GM19193 (cell line): ENCODE results near the gene TMEM187.

ENCODE experiments used
- POLR2A ChIP-seq: IDR thresholded peaks from 4 replicates; pipeline ENCODE4 v1.6.1; 2011; ENCODE audit not compliant: insufficient read depth, insufficient read length; ENCODE audit errors: extremely low read depth

The TMEM187 gene

GRCh38 chrX:153972368-153973126 lies at the start of gene TMEM187:
Gene TMEM187, plus strand, starts transcription at chrX:153972754. Its CDS starts 9,309 bp downstream, at chrX:153982063.
- TF ChIP-seq POLR2A, result peak; percentile 66

GRCh38 chrX:153922932-153923857 lies 49.4 kb upstream of the TMEM187 start:
- TF ChIP-seq POLR2A, result no peak

DNA sequence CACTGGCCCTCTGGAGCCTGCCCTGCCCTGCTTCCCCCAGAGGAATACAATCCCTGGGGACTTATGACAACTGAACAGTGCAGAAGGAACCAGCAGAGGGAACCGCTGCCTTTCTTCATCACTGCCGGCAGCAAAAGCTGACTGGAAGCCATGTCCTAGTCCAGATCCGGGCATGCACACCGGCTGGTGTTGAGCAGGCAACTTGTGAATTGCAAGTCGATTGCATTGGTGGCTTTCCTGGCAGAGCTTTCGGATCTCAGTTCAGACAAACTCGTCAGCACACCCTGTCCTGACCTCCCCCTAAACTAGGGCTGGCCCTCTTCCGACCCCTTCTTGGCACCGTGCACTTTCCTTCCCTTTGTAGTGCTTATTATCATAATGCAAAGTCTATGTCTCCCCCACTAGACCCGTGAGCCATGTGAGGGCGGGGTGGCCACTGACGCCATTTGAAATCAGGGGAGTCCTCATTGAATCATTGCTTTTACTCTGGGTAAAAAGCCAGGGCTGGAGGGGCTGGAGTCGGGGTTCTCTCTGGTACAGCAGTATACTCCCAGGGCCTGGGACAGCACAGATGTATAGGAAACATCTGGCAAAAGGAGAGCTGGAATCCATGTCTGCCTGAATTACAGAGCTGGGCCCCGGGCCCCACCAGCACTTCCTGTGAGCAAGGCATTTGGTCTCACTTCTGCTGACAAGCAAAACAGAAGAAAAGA lies 48.2 kb upstream of the TMEM187 start:
- no peak for TF ChIP-seq POLR2A

- TF ChIP-seq POLR2A, result peak; percentile 95
Observed at GRCh38 chrX:153925387-153925738, 47.2 kb upstream of the TMEM187 start.

DNA sequence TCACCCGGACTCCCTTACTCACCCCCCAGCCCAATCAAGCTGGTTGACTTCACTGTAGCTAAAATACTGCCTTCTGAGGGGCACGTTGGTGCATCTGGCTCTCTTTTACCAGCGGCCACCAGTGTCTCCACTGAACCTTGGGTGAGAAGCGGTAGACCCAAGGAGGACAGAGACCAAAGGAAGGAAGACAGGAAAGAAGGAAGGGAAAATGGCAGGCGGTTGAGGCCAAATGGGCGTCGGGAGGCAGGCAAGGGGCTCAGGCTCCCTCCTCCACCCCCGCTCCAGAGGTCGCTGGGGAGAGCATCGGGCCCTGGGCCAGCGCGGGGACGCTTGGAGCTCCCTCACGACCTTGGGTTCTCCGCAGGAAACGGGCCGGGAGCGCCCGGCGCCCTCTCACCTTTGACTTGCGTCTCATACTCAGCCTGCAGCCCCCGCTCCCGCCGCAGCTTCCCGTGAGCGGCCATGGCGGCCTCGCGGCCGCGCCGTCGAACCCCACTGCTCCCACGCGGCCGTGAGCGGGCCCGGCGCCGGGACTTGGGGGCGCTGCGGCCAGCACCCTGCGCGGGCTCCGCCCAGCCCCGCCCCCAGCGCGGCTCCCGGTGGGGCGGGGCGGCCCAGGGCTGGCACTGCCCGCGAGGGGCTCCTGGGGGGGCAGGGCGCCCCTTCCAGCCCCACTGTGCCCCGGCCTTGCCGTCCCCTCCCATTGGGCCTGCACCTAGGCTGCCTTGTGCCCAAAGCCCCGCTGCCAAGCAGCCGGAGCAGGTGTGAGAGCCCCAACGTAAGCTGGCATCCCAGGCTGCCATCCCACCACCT lies 46.6 kb upstream of the TMEM187 start, which contains the start of gene ARHGAP4:
TSS of gene ARHGAP4 (minus strand) at position 526 of the 813 bp plus-strand sequence. CDS start at position 464, 62 bp downstream.
- TF ChIP-seq POLR2A, result peak; percentile 27

GRCh38 chrX:153926552-153926857 lies 46.0 kb upstream of the TMEM187 start:
- TF ChIP-seq POLR2A, result peak; percentile 65

DNA sequence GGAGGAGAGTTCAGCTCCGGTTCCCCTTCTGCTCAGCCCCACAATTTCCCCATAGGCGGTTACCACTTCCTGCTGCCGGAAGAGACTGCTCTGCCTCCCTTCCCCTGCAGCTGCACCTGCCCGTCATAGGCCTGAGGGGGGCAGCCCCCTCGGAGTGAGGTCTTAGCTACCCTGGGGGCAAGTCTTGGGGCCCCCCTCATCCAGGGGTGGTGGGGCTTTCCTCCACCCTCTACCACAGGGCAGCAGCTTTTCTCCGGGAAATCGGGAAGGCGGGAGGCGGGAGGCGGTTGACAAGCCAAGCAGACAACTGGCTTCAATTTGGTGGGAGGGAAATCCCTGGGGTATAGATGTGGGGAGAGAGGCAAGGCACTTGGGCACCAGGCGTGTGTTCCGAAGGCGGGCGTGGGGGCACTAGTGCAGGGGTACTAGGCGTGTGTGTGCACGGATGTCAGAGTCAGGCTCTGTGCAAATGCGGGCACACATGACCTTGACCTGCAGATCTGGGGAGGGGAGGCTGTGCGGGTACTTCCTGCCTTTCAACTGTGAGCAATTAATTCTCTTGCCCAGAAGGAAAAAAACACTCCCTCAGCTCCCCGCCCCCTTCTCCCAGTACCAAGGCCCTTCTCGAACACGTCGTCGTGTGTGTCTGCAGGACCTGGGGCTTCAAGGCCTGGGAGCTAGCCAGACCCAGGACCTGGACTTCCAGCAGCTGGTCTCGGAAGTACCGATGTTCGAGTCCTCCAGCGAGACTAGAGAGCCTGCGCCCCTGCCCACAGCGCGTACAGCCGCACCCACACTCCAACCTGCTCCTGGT lies 45.5 kb upstream of the TMEM187 start:
- peak; percentile 16 for TF ChIP-seq POLR2A

DNA sequence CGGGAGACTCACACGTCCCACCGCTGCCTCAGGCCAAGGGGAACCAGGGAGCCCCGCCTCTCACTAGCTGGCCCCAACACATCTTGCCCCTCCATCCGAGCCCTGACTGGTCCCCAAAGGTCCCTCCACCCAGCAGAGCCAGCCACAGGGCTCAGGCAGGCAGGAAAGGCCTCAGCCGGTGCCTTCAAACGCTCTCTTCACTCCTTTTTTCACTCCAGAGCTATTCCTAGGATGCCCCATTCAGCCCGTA lies 45.0 kb upstream of the TMEM187 start:
- TF ChIP-seq POLR2A, result no peak

DNA sequence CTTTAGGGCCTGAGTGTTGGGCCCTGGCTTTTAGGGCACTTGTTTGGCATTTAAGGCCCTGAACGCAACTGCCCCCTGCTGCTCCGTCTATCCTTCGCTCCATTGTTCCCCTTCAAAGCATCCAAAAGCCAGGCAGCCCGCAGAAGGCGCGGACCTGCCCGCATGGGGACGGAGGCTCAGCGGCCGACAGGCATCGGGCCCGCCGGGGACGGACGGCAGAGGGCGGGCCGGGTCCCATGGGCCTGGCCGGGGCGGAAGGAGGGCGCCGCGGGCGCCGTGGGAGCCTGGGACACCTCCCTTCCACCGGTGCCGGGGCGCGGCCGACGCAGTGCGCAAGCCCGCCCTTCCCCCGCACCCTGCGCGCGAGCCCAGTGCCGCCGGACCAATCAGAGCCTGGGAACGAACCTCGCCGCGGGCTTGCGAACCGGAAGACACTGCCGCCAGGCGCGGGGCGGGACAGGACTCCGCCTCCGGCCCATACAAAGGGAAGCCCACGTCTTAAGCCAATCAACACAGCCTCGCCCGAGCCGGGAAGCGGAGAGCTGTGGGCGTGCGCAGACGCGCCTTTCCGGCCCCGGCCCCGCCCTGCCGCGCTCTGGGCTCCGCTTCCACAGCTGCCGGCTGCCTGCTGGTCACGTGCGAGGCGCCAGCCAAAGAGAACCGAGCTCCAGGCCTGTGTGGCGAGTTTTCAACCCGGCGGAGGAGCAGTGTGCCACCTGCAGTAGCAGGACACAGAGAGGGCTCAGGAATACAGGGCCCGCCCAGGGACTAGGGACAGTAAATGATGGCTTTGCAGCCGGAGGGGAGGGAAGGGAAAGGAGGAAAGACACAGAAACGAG lies 44.4 kb upstream of the TMEM187 start:
- TF ChIP-seq POLR2A, result peak; percentile 63

GRCh38 chrX:153928846-153929245 lies 43.7 kb upstream of the TMEM187 start:
- no peak for TF ChIP-seq POLR2A

DNA sequence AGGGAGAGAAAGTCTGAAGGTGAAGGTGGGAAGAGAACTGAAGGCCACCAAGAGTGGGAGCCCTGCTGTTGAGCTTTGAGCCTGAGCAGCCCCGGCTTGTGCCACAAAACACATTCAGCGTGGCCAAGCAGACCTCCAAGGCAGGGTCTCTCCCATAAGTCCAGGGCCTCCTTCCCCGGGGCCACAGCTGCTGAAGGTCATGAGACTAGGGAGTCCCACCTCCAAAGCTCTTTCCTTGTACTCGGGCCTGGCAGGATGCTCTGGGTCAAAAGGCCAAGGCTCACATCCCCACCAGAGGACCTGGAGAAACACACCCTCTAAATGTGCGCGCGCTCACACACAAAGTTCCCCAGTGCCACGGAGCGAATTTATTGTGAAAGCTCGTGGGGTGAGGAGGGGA lies 43.0 kb upstream of the TMEM187 start:
- no peak for TF ChIP-seq POLR2A

DNA sequence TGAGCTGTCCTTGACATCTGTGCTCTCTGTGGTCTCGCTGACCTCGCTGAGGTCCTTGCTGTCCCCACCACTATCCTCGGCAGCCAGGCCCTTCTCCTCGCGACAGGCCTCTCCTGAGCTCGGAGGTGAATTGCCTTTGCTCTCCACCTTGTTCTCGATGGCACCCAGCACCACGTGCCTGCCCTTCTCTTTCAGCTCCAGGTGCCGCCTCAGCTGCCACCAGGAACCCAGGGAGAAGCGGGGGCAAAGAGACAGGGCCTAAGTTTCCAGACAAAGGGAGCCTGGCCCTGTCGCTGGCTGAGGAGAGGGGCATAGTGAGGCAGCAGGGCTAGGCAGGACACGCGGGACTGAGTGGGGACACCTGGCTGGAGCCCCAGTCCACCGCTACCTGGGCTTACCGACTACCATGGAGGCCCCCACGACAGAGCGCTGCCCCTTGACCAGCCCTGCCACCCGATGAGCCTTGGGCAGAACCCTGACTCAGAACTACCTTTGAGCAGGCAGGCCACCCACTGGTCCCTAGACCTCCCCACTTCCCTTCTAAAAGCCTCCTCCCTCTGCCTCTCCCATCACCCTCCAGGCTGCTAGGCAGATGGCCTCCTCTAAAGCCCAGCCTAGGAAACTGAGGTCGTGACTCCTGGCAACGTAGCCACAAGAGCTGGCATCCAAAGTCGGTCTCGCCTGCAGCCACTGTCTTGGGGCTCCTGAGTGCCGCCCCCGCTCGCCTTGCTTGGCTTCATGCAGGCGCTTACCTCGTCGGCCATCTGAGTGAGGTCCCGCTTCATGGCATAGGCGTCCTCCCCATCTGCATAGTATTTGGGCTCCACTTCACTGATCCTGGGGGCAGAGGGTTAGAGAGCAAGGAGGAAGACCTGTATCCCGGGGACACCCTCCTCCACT lies 42.3 kb upstream of the TMEM187 start:
- TF ChIP-seq POLR2A, result no peak
